Esophagus (tissue), 2 donors: Measurements from ENCODE around the gene SCAMP5. TPM values are rescaled to one million over a fixed set of nuclear protein-coding genes. Genes with fewer than 3 reads are reported as not detected.

ENCODE experiments used
- H3K27ac ChIP-seq, 2 donors: one replicate each; pipeline ENCODE4 v1.5.1; 2013; ENCODE audit warnings: low read depth in 2 of 2, mild to moderate bottlenecking in 2 of 2, inconsistent platforms in 1 of 2, low read length in 1 of 2, moderate library complexity in 1 of 2
- H3K27me3 ChIP-seq, 2 donors: one replicate each; pipeline ENCODE4 v1.6.1; 2013; ENCODE audit warnings: low read length in 2 of 2, control low read depth in 1 of 2, mild to moderate bottlenecking in 1 of 2; ENCODE audit not compliant: insufficient read depth in 2 of 2, control insufficient read depth in 1 of 2
- H3K36me3 ChIP-seq, 2 donors: one replicate each; pipeline ENCODE4 v1.6.1; 2013; ENCODE audit warnings: low read length in 1 of 2; ENCODE audit not compliant: control insufficient read depth in 2 of 2, insufficient read depth in 2 of 2
- H3K4me1 ChIP-seq, 2 donors: one replicate each; pipeline ENCODE4 v1.6.1; 2013; ENCODE audit warnings: low read length in 1 of 2; ENCODE audit not compliant: control insufficient read depth in 2 of 2, insufficient read depth in 2 of 2
- H3K4me3 ChIP-seq, 2 donors: one replicate each; pipeline ENCODE4 v1.5.1; 2013; ENCODE audit warnings: low read length in 2 of 2, mild to moderate bottlenecking in 2 of 2, low read depth in 1 of 2, moderate library complexity in 1 of 2
- H3K9me3 ChIP-seq, 2 donors: one replicate each; pipeline ENCODE4 v1.6.1; 2013; ENCODE audit warnings: mild to moderate bottlenecking in 2 of 2, low read depth in 1 of 2, low read length in 1 of 2, moderate library complexity in 1 of 2; ENCODE audit not compliant: control insufficient read depth in 2 of 2, insufficient read depth in 1 of 2
- WGBS, 2 donors: extraction: QIAGEN DNeasy Blood & Tissue Kit; methylation state at CpG; one replicate each; pipeline ENCODE4 v1.1.7; 2013; 5-methylcytosine and 5-hydroxymethylcytosine counted together
- polyA plus RNA-seq, 2 donors: library from polyadenylated mRNA; stranded (reverse); fragments of 200-250 nt; gene quantifications; one replicate each; pipeline ENCODE4 v1.2.3, GENCODE V29; 2013
- donor health status: healthy with polysubstance abuse.
- donor health status: Bipolar disorder and iron deficiency.

SCAMP5 gene
- polyA plus RNA-seq, 2 donors: 0.24 to 0.41 TPM

- 81 to 82% methylated on average over 6 of the region's 6 CpGs for WGBS, 2 donors
- Histone ChIP-seq H3K9me3 (no peaks in the 10 kb centered on the region), H3K27ac (no peak overlapping the region), H3K27me3 (no peaks in the 10 kb centered on the region), H3K4me3 (no peak overlapping the region), H3K36me3 (peaks cover 0 to 7% of the 10 kb centered on the region in 2 donors), H3K4me1 (peaks cover 8 to 15% of the 10 kb centered on the region in 2 donors)
These were observed 55.8 kb downstream of the SCAMP5 start for GRCh38 chr15:75051191-75051608.

- H3K27ac ChIP-seq: no peak overlapping the region
- WGBS, 2 donors: 93 to 95% methylated on average over 4 of the region's 4 CpGs
These were observed 56.3 kb downstream of the SCAMP5 start for GRCh38 chr15:75051711-75052110.

GRCh38 chr15:75052972-75053747, 57.8 kb downstream of the SCAMP5 start:
- Histone ChIP-seq H3K4me1 (no peaks in the 10 kb centered on the region), H3K27ac (no peak overlapping the region), H3K4me3 (no peak overlapping the region), H3K9me3 (no peaks in the 10 kb centered on the region), H3K27me3 (no peaks in the 10 kb centered on the region), H3K36me3 (peaks cover 0 to 7% of the 10 kb centered on the region in 2 donors)
- 92 to 97% methylated on average over 5 of the region's 5 CpGs for WGBS, 2 donors

More at GRCh38 chr15:75051711-75052110, 56.3 kb downstream of the SCAMP5 start:
- H3K27me3 ChIP-seq: no peaks in the 10 kb centered on the region
- H3K4me3 ChIP-seq: no peak overlapping the region
- no peaks in the 10 kb centered on the region for H3K9me3 ChIP-seq
- peaks cover 8 to 11% of the 10 kb centered on the region in 2 donors for H3K4me1 ChIP-seq
- peaks cover 0 to 7% of the 10 kb centered on the region in 2 donors for H3K36me3 ChIP-seq

- no peaks in the 10 kb centered on the region for H3K4me1 ChIP-seq
- H3K36me3 ChIP-seq: peaks cover 0 to 3% of the 10 kb centered on the region in 2 donors
- H3K27ac ChIP-seq: no peak overlapping the region
- H3K9me3 ChIP-seq: no peaks in the 10 kb centered on the region
- no peak overlapping the region for H3K4me3 ChIP-seq
- WGBS, 2 donors: 90 to 98% methylated on average over 7 of the region's 7 CpGs
- no peaks in the 10 kb centered on the region for H3K27me3 ChIP-seq
These were observed 58.4 kb downstream of the SCAMP5 start for GRCh38 chr15:75053748-75054125.

DNA sequence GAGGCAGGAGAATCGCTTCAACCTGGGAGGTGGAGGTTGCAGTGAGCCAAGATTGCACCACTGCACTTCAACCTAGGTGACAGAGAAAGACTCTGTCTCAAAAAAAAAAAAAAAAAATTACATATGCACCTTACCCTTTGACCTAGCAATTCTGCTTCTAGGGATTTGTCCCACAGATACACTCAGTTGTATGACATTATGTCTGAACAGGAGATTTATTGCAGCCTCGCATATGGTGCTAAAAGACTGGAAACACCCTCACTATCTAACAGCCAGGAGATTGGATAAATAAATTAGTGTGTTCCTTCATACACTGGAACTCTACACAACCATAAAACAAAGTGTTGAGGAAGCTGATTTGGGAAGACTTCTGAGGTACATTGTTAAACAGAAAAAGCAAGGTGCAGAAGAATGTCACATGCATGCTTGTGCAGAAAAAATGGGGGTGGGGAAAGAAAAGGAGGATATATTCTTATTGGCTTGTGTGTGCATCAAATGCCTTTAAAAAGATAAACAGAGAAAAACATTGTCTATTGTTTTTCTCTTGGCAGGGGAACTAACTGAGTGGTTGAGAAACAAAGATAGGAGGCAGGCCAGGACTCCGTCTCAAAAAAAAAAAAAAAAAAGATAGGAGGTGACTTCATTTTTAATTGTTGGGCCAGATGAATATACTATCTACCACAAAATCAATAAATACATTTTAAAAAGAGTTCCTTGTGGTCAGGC, 59.0 kb downstream of the SCAMP5 start:
- Histone ChIP-seq H3K4me3 (no peak overlapping the region), H3K36me3 (no peaks in the 10 kb centered on the region), H3K27ac (no peak overlapping the region), H3K9me3 (no peaks in the 10 kb centered on the region), H3K27me3 (no peaks in the 10 kb centered on the region), H3K4me1 (no peaks in the 10 kb centered on the region)
- WGBS, 2 donors: 72 to 79% methylated on average over 3 of the region's 3 CpGs

DNA sequence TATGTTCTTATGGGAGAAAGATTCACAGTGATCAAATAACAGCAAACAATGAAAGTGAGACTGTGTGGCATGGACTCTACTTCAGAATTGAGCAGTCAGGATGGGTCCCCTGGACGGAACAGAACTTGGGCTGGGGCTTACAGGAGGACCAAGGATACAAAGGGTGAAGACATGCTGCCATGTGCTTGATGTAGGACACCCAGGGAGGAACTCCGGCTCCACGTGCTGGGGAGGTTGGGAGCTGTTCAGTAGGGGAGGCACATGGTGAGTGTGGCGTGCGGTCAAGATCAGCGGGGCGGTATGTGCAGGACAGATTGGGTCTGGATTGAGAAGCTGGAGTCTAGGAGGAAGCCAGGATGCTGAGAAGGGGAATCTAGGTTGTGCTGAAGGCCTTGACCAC, 60.7 kb downstream of the SCAMP5 start:
- H3K9me3 ChIP-seq: no peaks in the 10 kb centered on the region
- 94 to 95% methylated on average over 7 of the region's 7 CpGs for WGBS, 2 donors
- H3K27ac ChIP-seq: no peak overlapping the region
- no peaks in the 10 kb centered on the region for H3K36me3 ChIP-seq
- no peaks in the 10 kb centered on the region for H3K4me1 ChIP-seq
- no peak overlapping the region for H3K4me3 ChIP-seq
- no peaks in the 10 kb centered on the region for H3K27me3 ChIP-seq

DNA sequence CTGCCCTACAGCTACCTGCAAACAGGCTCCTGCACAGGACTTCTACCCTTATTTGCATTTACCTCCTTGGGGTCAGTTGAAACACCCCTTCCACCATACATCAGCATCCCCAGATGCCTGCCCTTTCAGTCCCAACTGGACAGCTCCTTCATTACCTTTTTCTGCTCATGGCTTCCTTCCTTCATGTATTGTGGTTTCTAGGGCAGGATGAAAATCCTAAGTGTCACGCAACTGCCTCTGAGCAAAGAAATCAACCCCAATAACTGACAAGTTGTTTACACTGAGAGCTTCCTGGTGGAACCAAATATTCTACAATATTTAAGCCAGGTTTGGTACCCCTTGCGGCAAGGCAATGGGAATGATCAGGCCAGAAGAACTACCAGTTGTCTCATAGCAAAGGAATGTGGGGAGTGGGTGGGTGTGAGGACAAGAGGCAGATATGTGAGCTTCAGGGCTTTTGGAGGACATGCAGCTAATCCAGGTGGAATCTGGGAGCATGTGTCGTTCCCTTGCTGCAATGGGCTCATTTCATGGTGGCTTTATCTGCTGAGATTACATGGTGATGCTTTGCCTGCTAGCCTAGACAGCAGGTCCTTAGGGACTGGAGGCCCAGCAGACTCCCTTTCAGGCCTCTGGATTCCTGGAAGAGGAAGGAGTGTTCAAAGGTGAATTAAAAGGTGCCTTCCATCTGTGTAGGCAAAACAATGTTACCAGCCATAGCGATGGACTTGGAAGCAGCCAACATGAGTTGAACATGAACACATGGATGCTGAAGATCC, 63.0 kb downstream of the SCAMP5 start:
- H3K9me3 ChIP-seq: no peaks in the 10 kb centered on the region
- H3K4me3 ChIP-seq: no peak overlapping the region
- no peaks in the 10 kb centered on the region for H3K4me1 ChIP-seq
- no peaks in the 10 kb centered on the region for H3K27me3 ChIP-seq
- 92 to 98% methylated on average over 4 of the region's 4 CpGs for WGBS, 2 donors
- H3K36me3 ChIP-seq: no peaks in the 10 kb centered on the region
- no peak overlapping the region for H3K27ac ChIP-seq

DNA sequence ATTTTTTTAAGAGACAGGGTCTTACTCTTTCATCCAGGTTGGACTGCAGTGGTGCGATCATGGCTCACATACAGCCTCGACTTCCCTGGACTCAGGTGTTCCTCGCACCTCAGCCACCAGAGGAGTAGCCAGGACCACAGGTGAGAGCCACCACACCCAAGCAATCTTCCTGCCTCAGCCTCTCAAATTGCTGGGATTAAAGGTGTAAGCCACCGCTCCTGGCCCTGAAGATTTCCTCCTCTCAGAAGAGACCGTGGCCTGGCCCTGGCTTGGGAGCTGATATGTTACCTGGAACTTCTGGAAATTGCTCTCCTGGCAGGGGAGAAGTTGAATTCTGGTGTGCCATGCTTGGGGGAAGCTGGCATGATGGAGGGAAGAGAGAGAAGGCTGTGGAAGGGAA, 64.2 kb downstream of the SCAMP5 start:
- Histone ChIP-seq H3K36me3 (no peaks in the 10 kb centered on the region), H3K4me3 (no peak overlapping the region), H3K27ac (no peak overlapping the region), H3K9me3 (no peaks in the 10 kb centered on the region), H3K27me3 (no peaks in the 10 kb centered on the region), H3K4me1 (no peaks in the 10 kb centered on the region)
- WGBS, 2 donors: 95 to 97% methylated on average over 5 of the region's 5 CpGs

- Histone ChIP-seq H3K27me3 (no peaks in the 10 kb centered on the region), H3K4me3 (no peak overlapping the region), H3K4me1 (no peaks in the 10 kb centered on the region), H3K27ac (no peak overlapping the region), H3K36me3 (no peaks in the 10 kb centered on the region), H3K9me3 (no peaks in the 10 kb centered on the region)
These were observed 65.9 kb downstream of the SCAMP5 start for GRCh38 chr15:75061272-75061671.
